Stimulated activated CD8-positive, alpha-beta memory T cell treated with anti-CD3 and anti-CD28 coated beads, Interleukin-12 subunit alpha, Interleukin-12 subunit beta, amount 100 ng/mL, for 24 hours (primary cell): Measurements from ENCODE around the gene HORMAD1.
"Not testable (repeated sequence)": the region's sequence is repeated elsewhere in the genome, so short reads cannot be mapped to it uniquely, and the experiment has no call there.

ENCODE experiments used
- DNase-seq: peaks from one replicate; pipeline ENCODE4 v3.0.0-alpha.2; 2020; ENCODE audit errors: extremely low read depth

The HORMAD1 gene

GRCh38 chr1:150720703-150721102 is at the start of gene HORMAD1:
HORMAD1 (minus strand) TSS chr1:150720895; CDS start chr1:150719505, 1,390 bp downstream.
- no peak for DNase-seq

- DNase-seq, result not testable (repeated sequence)
These were observed 47.0 kb upstream of the HORMAD1 start for GRCh38 chr1:150767704-150768103.

- DNase-seq, result not testable (repeated sequence)
These were observed 45.2 kb upstream of the HORMAD1 start for GRCh38 chr1:150765977-150766301.

- DNase-seq, result no peak
These were observed 44.7 kb upstream of the HORMAD1 start, which contains the start of gene CTSS for GRCh38 chr1:150765296-150765976. CTSS (minus strand) TSS chr1:150765778; CDS start chr1:150764763, 1,015 bp downstream.

- no peak for DNase-seq
These were observed 44.0 kb upstream of the HORMAD1 start for GRCh38 chr1:150764617-150765101.

- DNase-seq, result no peak
These were observed 42.3 kb upstream of the HORMAD1 start for GRCh38 chr1:150763018-150763417.

- no peak for DNase-seq
These were observed 41.9 kb upstream of the HORMAD1 start for GRCh38 chr1:150762552-150762951.

- DNase-seq, result no peak
These were observed 41.1 kb upstream of the HORMAD1 start for GRCh38 chr1:150761801-150762200.

GRCh38 chr1:150760013-150760412 is 39.3 kb upstream of the HORMAD1 start:
- DNase-seq, result no peak

GRCh38 chr1:150753416-150753815 is 32.7 kb upstream of the HORMAD1 start:
- no peak for DNase-seq

- DNase-seq, result no peak
These were observed 30.7 kb upstream of the HORMAD1 start for GRCh38 chr1:150751443-150751842.

GRCh38 chr1:150749720-150750311 is 29.1 kb upstream of the HORMAD1 start:
- no peak for DNase-seq

- DNase-seq, result no peak
These were observed 28.4 kb upstream of the HORMAD1 start for GRCh38 chr1:150748878-150749719.

GRCh38 chr1:150730130-150730721 is 9.5 kb upstream of the HORMAD1 start:
- no peak for DNase-seq

GRCh38 chr1:150724336-150724735 is 3.6 kb upstream of the HORMAD1 start:
- DNase-seq, result no peak

- DNase-seq, result no peak
These were observed 597 bp downstream of the HORMAD1 start for GRCh38 chr1:150720098-150720497.

- DNase-seq, result no peak
These were observed 2.3 kb downstream of the HORMAD1 start for GRCh38 chr1:150718225-150718891.

GRCh38 chr1:150709031-150709430 is 11.7 kb downstream of the HORMAD1 start:
- DNase-seq, result not testable (repeated sequence)

GRCh38 chr1:150708595-150708994 is 12.1 kb downstream of the HORMAD1 start:
- DNase-seq, result no peak

- DNase-seq, result no peak
These were observed 14.6 kb downstream of the HORMAD1 start for GRCh38 chr1:150706091-150706490.

GRCh38 chr1:150703427-150703826 is 17.3 kb downstream of the HORMAD1 start:
- DNase-seq, result no peak
